Lower leg skin (tissue), 4 donors: ENCODE measurements around the gene DBH. TPM values are rescaled to one million over a fixed set of nuclear protein-coding genes. Genes with fewer than 3 reads are reported as not detected.

Experiments
- DNase-seq, 2 donors: peaks; one replicate each; pipeline ENCODE4 v3.0.0-alpha.2; 2019; ENCODE audit warnings: low spot score in 2 of 2
- H3K4me3 ChIP-seq: fragments of 200-600 bp; sonication (generic); 2 replicates; pipeline ENCODE4 v1.5.1; 2017; ENCODE audit warnings: mild to moderate bottlenecking, low read depth; ENCODE audit not compliant: poor library complexity, severe bottlenecking
- POLR2A ChIP-seq, 2 donors: fragments of 450-650 bp; IDR thresholded peaks; one replicate each; pipeline ENCODE4 v1.6.1; 2016 to 2017; ENCODE audit warnings: antibody characterized with exemption in 2 of 2, mild to moderate bottlenecking in 1 of 2, moderate library complexity in 1 of 2
- WGBS, 2 donors: methylation state at CpG; one replicate each; pipeline ENCODE4 v1.1.5; 2018; 5-methylcytosine and 5-hydroxymethylcytosine counted together
- intact Hi-C: fragments of 100-400 bp; cut with DNase I; formaldehyde crosslinking; loops from one replicate; pipeline ENCODE4 v1.15.0; 2023; ENCODE audit warnings: low total_unique reads
- total RNA-seq, 4 donors: library from RNA; depleted of rRNA; stranded (reverse); fragments of >200 nt; gene quantifications; one replicate each; pipeline ENCODE4 v1.1.0, GENCODE V29; 2016
- TF ChIP-seq, protein P1 (sequence below), 3 donors: fragments of 450-650 bp; IDR thresholded peaks; one replicate each; pipeline ENCODE4 v1.5.1; 2016; ENCODE audit warnings: antibody characterized with exemption in 3 of 3, mild to moderate bottlenecking in 3 of 3, moderate library complexity in 2 of 3

DBH gene
- total RNA-seq, 4 donors from 2014 or later: 0.06 TPM; not detected in 3

DNA sequence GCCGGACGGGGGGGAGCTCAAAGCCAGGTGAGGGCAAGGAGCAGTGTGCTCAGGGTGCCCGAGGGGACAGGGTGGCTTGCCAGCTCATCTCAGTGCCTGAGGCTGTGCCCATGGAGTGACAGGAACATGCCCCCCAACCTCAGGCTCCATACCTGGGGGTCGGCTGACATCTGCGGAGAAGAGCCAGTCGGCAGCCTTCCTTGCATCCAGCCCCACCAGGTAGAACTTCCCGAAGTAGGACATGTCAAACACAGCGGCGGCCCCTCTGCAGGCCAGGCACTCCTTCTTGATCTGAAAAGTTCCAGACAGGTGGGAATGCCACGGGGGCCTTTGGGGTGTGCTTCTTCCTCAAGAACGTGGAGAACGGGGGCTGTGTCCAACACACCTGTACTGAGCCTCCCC, 59.9 kb downstream of the DBH start:
- TF ChIP-seq, protein P1, sequence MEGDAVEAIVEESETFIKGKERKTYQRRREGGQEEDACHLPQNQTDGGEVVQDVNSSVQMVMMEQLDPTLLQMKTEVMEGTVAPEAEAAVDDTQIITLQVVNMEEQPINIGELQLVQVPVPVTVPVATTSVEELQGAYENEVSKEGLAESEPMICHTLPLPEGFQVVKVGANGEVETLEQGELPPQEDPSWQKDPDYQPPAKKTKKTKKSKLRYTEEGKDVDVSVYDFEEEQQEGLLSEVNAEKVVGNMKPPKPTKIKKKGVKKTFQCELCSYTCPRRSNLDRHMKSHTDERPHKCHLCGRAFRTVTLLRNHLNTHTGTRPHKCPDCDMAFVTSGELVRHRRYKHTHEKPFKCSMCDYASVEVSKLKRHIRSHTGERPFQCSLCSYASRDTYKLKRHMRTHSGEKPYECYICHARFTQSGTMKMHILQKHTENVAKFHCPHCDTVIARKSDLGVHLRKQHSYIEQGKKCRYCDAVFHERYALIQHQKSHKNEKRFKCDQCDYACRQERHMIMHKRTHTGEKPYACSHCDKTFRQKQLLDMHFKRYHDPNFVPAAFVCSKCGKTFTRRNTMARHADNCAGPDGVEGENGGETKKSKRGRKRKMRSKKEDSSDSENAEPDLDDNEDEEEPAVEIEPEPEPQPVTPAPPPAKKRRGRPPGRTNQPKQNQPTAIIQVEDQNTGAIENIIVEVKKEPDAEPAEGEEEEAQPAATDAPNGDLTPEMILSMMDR (IDR thresholded peaks at IDR 0.05): no peak
- TF ChIP-seq POLR2A (IDR thresholded peaks at IDR 0.05): no peak
- DNase-seq: no peak
- H3K4me3 ChIP-seq: no peak overlapping the region
- intact Hi-C loops: no loop called here
- WGBS, 2 donors: 79 to 80% methylated on average over 12 of the region's 12 CpGs

DNA sequence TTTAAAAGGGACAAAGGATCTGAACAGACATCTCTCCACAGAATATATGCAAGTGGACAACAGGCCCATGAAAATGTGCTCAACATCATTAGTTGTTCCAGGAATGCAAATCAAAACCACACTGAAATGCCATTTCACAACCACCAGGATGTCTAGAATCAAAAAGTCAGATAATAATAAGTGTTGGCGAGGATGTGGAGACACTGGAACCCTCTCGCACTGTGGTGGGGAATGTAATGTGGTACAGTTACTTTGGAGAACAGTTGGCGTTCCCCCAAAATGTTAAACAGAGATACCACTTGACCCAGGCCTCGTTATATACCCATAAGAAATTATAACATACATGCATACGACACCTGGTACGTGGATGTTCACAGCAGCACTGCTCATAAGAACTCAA, 63.4 kb downstream of the DBH start:
- intact Hi-C loops: no loop called here
- DNase-seq: no peak
- no peak overlapping the region for H3K4me3 ChIP-seq
- no peak for TF ChIP-seq POLR2A (IDR thresholded peaks at IDR 0.05)
- TF ChIP-seq, protein P1 (IDR thresholded peaks at IDR 0.05): no peak
- WGBS, 2 donors: 95 to 98% methylated on average over 6 of the region's 6 CpGs

DNA sequence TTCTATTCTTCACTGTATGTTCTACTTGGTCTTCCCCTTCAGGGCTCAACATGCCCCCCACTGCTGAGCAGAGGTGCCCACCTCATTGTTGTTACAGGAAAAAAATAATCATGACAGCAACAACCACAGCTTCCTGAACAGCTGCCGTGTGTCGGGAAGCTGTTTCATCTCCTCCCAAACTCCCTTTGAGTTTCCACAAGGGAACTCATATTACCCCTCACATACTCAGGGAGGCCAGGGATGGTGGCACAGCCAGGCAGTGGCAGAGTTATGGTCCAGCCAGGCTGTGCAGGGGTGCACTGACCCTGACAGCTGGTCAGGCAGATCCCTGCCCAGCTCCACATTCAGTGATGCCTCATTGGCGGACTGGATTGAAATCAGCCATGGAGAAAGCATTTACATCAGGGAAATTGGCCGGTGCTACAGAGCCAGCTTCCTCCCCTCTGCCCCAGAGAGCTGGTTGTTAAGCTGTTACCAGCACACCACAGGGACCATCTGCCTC, 64.7 kb downstream of the DBH start:
- intact Hi-C loops: no loop called here
- 57 to 59% methylated on average over 4 of the region's 4 CpGs for WGBS, 2 donors
- TF ChIP-seq, protein P1 (IDR thresholded peaks at IDR 0.05): no peak
- no peak for TF ChIP-seq POLR2A (IDR thresholded peaks at IDR 0.05)
- no peak overlapping the region for H3K4me3 ChIP-seq
- no peak for DNase-seq

DNA sequence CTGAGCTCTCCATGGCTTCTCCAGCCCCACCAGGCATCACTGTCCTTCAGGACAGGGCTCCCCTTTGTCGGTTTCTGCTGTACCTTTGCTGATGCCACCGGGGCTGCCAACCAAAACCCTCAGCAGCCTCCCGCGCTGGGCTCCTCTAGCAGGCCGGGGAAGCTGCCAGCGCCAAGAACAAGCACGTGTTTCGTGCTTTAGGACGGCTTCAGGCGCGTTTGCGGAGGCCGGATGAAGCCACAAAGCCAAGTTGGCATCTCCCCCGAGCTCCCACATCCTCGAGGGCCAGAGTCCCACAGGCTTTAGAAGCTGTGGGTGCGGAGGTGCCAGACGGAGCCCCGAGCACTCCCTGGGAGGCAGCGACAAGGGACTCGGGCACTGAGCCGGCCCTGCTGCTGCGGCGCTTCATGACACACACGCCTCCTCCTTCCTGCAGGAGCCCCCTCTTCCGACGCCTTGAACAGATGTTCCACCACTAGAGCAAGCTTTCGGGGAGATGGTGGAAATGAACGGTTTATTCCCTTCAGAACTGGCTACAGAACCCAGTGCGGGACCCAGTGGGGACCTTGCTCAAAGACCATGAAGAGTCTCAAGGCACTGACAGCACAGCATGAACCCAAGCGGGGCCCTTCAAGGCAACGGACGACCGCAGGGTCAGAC, 65.3 kb downstream of the DBH start:
- TF ChIP-seq POLR2A (IDR thresholded peaks at IDR 0.05): no peak
- TF ChIP-seq, protein P1 (IDR thresholded peaks at IDR 0.05): no peak
- 43 to 48% methylated on average over 33 of the region's 33 CpGs for WGBS, 2 donors
- intact Hi-C loops: no loop called here
- DNase-seq: no peak
- H3K4me3 ChIP-seq: no peak overlapping the region

DNA sequence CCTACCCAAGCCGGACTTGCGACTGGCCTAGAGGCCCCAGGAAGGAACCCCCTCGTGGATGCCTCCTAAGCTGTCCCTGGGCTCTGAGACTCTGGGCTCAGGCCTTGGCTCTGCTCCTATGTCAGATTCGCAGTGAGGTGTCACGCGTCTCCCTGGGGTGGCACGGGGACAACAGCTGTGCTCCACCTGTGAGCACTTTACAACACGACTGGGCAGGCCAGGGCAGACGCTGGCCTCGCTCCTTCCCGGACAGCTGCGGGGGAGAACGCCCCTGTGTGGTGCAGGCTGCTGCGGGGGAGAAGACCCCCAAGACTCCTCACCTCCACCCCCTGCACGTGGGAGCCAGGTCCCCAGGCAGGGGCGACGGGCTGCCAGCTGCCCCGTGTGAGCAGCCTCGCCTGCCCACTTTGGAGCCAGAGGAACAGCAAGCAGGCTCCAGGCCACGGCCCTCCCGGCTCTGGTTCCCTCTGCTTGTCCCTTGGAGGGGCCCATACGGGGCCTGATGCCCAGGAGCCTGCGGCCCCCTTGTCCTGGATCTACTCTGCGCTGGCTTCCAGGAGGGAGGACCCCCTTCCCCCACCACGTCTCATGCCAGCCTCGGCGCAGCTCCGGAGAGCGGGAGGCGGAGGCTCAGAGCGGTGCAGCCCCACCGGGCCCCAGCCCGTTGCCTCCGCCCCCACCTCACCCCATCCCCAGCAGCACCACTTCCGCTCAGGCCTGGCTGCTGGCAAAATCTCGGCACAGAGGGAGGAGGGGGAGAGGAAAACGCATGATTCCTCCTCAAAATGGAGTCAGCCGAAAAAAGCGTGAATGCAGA, 66.0 kb downstream of the DBH start:
- WGBS, 2 donors: 13 to 20% methylated on average over 29 to 30 of the region's 39 CpGs
- no peak for DNase-seq
- intact Hi-C loops: no loop called here
- H3K4me3 ChIP-seq: no peak overlapping the region
- no peak for TF ChIP-seq POLR2A (IDR thresholded peaks at IDR 0.05)
- TF ChIP-seq, protein P1 (IDR thresholded peaks at IDR 0.05): no peak
